Activated gamma-delta T cell (primary cell): ENCODE measurements around the gene ANO10.
A peak's percentile ranks its signal among the peaks of the same experiment; 100 is the strongest.
"Not testable (repeated sequence)": the region's sequence is repeated elsewhere in the genome, so short reads cannot be mapped to it uniquely, and the experiment has no call there.

Experiments used
- DNase-seq: peaks from one replicate; lab custom pipeline; 2025; lab: John Stamatoyannopoulos, UW
- total RNA-seq, 2 donors: gene quantifications; one replicate each; lab custom pipeline; 2026; lab: John Stamatoyannopoulos, UW

The ANO10 gene, protein sequence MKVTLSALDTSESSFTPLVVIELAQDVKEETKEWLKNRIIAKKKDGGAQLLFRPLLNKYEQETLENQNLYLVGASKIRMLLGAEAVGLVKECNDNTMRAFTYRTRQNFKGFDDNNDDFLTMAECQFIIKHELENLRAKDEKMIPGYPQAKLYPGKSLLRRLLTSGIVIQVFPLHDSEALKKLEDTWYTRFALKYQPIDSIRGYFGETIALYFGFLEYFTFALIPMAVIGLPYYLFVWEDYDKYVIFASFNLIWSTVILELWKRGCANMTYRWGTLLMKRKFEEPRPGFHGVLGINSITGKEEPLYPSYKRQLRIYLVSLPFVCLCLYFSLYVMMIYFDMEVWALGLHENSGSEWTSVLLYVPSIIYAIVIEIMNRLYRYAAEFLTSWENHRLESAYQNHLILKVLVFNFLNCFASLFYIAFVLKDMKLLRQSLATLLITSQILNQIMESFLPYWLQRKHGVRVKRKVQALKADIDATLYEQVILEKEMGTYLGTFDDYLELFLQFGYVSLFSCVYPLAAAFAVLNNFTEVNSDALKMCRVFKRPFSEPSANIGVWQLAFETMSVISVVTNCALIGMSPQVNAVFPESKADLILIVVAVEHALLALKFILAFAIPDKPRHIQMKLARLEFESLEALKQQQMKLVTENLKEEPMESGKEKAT
- total RNA-seq: 12.6 to 12.8 reads per million in 2 donors

DNA sequence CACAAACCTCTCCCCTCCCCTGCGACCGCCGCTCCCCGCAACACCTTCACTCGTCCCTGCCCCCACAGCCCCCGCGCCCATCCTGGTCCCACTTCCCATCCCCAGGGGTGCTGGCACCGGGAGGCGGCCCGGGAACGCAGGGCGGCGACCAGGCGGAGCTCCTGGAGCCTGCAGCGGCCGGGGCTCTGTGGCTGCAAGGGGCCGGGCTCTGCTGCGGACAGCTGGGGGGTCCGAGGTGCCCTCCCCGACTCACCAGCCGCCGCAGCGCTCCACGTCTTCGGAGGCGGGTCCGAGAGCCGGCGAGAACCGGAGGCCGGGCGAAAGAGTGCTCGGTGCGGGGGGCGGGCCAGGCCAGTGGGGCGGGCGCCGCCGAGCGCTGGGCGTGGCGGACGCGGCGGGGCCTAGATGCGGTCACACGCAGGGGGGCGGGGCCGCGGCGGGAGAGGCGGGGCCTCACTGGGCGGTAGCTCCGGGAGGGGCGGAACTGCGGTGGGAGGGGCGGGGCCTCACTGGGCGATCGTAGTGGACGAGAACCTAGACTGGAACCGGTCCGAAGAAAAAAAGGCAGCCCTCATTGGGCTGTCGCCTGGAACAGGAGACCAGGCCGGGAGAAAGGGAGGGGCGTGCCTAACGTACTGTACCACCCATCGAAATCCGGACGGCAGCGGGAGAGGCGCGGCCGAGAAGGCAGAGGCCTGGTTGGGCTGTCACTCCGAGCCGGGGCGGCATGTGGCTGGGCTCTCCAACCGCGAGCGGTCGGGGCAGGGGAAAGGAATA, at the start of gene ANO10:
Gene ANO10, minus strand, starts transcription at position 356 of the 777 bp plus-strand sequence. CDS start 16,159 bp downstream, outside the sequence.
- DNase-seq: peak; percentile 91

DNA sequence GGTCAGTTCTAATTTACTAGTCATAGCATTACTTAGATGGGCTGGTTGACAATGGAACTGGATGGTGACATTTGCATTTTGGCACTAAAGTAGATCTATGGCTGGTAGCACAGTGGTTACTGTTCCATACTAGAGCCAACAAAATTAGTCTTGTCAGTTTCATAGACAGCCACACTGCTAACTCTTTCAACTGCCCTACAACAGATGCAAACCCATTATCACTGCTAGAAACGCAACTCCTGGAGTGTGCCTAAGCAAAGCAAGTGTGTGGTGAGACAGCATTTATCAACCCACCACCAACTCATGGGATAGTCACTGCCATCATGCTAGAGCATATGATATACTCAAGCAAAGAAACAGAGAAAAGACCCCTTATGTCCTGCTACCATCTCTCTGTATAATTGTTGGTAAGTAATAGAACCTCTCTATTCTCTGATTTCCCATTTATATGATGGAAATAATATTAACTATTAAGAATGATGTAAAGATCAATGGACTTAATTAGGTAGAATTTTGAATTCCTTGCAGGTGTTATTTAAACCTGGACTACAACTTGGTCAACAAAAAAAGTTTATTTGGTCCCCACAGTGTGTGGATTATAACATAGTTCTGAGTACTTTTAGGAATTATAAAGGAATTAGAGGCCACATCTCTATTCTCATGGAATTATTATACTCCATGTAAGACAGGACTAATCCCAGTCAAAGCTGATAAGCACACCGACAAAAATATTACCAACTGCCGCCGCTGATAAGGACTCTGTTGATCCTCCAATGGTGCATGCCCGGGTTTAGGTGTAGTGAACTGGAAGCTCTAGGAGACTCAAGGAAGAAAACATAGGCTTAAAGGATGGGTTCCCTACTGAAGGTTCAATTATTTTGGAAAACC, 49.1 kb upstream of the ANO10 start:
- DNase-seq: no peak

DNA sequence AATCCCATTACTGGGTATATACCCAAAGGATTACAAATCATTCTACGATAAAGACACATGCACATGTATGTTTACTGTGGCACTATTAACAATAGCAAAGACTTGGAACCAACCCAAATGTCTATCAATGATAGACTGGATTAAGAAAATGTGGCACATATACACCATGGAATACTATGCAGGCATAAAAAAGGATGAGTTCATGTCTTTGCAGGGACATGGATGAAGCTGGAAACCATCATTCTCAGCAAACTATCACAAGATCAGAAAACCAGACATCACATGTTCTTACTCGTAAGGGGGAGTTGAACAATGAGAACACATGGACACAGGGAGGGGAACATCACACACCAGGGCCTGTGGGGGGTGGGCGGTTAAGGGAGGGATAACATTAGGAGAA, 43.2 kb upstream of the ANO10 start:
- not testable (repeated sequence) for DNase-seq

DNA sequence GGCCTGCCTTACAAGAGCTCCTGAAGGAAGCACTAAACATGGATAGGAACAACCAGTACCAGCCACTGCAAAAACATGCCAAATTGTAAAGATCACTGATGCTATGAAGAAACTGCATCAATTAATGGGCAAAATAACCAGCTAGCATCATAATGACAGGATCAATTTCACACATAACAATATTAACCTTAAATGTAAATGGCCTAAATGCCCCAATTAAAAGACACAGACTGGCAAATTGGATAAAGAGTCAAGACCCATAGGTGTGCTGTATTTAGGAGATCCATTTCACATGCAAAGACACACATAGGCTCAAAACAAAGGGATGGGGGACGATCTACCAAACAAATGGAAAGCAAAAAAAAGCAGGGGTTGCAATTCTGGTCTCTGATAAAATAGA, 39.6 kb upstream of the ANO10 start:
- DNase-seq: not testable (repeated sequence)

DNA sequence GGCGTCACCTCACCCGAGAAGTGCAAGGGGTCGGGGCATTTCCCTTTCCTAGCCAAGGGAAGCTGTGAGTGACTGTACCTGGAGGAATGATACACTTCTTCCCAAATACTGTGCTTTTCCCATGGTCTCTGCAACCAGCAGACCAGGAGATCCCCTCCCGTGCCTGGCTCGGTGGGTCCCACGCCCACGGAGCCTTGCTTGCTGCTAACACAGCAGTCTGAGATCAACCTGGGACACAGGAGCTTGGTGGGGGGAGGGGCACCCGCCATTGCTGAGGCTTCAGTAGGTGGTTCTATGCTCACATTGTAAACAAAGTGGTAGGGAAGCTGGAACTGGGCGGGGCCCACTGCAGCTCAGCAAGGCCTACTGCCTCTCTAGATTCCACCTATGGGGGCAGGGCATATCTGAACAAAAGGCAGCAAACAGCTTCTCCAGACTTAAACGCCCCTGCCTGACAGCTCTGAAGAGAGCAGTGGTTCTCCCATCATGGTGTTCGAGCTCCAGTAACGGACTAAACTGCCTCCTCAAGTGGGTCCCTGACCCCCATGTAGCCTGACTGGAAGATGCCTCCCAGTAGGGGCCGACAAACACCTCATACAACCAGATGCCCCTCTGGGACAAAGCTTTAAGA, 37.6 kb upstream of the ANO10 start:
- no peak for DNase-seq

DNA sequence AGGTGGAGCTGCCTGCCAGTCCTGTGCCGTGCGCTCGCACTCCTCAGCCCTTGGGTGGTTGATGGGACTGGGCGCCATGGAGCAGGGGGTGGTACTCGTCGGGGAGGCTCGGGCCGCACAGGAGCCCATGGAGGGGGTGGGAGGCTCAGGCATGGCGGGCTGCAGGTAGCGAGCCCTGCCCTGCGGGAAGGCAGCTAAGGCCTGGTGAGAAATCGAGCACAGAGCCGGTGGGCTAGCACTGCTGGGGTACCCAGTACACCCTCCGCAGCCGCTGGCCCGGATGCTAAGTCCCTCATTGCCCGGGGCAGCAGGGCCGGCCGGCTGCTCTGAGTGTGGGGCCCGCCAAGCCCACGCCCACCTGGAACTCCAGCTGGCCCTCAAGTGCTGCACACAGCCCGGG, 34.6 kb upstream of the ANO10 start:
- not testable (repeated sequence) for DNase-seq

DNA sequence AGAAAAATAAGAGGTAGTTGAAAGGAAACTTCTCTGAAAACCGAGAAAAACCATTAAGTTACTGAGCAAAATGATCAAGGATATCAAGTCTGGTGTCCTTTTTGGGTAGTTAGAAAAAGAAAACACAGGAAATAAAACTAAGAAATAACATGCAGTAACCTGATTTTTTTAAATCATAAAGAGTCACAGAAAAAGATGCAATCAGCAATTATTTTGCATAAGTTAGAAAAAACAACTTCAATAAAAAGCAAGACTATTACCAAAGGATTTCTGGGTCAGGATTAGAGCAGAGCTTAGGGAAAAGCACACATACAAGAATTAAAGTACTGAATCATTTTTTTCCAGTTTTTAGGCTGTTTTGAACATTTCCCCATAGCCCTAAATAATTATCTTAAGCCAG, 28.5 kb upstream of the ANO10 start:
- no peak for DNase-seq

DNA sequence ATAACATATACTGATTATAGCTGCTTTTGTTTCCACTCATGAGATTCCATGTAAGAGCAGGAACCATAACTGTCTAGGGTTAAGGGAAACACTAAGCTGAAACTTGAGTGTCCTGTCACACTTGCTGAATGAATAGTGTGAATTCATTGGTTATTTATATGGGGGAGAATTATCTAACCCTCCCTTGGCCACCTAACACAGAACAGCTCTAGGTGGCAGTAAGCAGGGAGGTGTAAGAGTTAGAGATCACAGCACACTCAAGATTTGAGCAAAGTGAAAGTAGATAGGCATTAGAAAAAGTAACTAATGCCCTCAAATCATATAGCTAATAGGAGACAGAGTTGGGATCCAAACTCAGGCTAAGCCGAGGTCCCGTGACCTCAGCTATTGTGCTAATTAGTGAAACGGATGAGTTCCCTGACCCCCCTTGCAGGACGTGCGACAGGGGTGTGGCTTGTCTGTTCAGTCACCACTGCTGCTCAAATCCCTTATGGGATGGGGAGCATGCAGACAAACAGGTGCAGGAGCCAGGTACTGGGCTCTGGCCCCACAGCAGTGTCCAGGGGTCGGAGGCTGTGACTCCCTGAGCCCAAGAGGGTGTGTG, 27.7 kb upstream of the ANO10 start:
- no peak for DNase-seq

DNA sequence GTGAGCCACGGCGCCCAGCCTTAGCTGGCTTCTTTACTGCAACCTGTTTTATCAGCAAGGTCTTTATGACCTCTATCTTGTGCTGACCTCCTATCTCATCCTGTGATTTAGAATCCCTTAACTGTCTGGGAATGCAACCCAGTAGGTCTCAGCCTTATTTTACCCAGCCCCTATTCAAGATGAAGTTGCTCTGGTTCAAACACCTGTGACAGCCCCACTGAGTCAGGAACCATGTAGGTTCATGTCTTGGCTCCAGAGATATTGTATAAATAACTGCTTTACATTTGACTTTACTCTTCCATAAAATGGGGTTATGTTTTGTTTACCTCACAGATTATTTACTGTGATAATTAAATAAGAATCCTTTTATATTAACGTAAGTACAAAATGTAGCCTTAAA, 27.1 kb upstream of the ANO10 start:
- DNase-seq: no peak

DNA sequence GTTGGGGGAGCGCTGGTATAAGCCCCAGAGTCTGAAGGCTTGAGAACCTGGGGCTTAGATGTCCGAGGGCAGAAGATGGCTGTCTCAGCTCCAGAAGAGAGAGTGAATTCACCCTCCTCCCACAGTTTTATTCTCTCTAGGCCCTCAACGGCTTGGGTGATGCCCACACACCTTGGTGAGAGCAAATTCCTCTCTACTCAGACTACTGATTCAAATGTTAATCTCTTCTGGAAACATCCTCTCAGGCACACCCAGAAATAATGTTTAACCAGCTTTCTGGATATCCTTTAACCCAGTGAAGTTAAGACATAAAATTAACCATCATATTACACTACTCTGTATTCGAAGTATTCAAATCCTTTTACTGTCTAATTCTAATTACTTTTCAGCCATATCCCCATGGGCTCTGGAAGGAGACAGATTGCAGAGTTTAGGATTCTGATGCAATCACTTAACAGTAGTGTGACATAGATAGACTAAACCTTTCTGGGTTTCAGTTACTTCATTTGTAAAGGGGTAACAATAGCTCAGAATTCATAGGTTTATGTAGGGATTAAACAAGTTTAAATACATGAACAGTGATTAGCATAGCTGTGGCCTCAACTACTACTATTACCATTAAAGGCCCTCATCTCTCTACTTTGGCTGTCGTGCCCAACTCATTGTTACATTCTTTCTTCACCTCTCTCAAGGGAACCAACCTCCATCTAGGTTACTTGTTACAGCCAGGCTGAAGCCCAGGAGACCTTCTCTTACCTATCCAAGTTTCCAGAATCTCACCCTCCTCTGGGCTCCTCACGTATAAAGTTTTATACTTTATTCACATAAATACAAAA, 25.7 kb upstream of the ANO10 start:
- no peak for DNase-seq

DNA sequence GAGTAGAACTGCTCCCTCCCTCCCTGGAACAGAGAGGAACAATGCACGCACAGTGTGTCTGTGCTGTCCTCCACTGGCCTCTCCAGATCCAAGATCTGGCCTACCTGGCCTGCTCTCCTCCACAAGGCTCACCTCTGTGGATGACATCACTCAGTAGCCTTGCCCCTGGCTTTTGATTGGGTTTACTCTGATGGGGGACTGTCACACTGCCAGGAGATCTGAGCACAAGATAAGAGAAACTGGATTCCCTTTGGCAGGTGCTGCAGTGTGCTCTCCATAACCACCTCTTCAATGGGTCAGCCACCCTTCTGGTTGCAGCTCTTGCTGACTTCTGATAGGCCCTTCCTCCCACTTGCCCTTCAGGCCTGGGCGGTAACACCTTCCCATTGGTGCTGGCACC, 22.6 kb upstream of the ANO10 start:
- no peak for DNase-seq

DNA sequence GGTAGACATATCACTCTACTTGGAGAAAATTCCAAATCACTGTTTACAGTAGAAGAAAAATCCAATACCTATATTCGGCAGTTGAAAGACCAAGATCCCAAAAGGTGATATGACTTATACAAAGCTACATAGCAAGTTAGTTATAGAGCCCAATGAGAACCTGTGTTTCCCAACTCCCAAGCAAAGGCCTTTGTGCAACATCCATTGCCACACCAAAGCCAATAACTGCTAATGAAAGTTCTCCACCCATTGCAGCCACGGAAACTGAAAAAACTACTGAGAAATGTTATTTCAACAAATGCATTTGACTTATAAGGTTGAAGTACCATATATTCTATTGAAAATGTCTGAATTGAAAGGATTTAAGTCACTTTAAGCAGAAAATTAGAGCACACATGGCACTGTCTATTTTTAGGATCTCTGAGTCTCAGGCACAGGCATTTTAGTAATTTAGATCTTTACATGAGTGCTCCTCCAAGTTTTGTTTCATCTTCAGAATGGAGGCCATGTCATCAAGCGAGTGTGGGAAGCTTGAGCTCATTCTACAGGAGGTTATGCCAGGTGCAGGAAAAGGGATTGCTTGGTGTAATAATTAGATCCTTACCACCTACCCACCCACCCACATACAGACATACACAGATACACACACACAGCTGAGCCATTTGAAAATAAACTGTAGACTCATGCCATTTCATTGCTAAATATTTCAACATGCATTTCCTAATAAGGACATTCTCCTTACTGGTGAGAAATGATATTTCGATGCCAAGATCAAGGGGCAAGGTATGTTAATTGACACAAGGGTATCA, 19.7 kb upstream of the ANO10 start:
- DNase-seq: no peak

DNA sequence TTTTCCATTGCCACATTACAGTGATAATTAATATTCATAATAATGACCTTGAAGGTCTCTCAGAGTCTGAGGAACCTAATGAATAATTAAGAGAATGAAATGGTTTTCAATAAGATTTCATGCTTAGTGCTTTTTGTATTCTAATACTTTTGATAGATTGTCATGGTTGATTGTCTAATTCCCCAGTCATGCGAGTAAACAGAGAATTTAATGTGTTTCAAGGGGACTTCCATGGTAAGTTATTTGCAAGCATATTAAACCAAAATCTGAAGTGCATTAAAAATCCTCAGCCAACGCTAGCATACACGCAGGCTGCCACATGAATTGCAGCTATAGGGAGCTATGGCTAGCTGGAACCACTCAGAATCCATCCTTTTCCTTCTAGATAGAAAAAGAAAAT, 18.9 kb upstream of the ANO10 start:
- DNase-seq: no peak

DNA sequence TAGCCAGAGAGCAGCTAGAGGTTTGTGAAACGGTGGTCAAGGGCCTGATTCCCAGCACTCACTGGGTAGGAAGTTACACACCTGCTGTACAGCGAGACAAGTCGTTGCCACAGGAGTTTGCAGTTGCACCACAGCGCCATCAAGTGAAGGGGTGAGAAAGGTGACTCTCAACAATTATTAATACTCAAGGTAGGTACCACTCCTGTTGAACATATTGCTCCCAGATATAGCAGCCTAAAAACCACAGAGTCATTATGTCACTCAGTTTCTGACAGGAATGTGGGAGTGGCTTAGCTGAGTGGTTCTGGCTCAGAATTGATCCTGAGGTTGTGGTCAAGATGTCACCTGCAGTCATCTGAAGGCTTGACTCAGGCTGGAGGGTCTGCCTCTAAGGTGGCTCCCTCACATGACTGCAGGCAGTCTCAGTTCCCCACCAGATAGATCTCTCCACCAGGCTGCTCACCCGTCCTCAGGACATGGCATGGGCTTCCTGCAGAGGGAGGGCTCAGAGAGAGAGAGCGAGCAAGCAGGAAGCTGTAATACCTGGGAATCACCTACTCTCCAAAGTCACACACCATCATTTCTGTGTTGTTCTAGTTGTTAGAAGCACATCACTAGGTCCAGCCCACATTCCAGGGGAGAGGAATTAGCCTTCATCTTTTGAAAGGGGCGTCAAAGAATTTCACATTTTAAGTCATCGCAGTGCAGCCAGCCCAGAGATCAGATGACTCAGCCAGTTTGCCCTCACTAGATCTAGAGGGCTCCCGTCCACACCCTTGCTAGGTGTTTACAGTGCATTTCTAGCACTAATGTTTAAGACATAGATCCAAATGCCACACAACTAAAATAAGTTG, 17.0 kb upstream of the ANO10 start:
- no peak for DNase-seq

DNA sequence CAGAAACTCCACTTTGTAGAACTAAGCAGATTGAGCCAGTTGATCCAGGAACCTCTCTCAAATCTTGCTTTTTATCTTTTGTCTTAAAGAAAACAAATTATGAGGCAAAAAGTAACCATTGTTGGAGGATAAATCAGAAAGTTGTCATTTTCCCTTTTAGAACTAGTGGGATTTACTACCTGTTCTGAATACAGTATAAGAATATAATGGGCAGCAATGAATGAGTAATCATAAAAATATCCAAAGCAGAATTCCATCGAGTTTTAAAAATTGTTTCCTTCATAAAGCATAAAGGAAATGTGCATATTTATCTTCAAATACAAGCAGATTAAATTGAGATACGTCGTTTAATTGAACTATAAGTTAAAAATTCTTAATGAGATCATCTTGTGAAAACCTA, 15.9 kb upstream of the ANO10 start:
- DNase-seq: no peak

DNA sequence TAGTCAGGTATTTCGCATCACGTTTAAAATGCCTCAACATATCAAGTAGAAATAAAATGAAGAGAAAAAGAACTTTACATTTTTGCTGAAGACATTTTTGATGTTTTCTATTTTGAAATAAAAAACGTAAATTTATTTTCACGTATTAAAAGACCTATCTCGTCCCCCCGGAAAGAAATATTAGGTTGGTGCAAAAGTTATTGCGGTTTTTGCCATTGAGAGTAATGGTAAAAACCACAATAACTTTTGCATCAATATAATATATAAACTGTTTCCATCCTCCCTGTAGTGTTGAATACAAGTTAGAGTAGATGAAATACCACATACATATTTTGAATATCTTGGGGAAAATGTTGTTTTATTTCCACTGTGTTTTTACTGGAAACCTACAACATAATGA, 11.2 kb upstream of the ANO10 start:
- DNase-seq: no peak

DNA sequence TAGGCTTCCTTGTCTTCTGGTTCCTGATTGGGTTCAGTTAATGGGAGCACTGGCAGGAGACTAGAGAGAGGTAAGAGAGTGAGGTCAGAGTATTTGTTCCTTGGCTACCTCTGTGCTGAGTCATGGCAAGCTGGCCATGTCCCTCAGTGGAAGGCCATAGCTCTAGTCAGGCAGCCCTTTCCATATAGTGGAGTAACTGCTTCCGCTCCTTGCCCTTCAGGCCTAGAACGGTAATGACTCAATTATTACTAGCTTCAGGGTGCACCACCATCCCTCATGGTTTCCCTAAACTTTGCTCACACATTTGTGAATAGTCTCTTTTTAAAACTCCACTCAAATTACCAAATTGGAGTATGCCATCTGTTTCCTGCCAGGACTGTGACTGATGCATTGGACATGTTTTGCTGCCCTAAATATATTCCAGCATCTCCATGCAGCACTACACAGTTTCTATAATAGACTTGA, 10.5 kb upstream of the ANO10 start:
- DNase-seq: no peak

DNA sequence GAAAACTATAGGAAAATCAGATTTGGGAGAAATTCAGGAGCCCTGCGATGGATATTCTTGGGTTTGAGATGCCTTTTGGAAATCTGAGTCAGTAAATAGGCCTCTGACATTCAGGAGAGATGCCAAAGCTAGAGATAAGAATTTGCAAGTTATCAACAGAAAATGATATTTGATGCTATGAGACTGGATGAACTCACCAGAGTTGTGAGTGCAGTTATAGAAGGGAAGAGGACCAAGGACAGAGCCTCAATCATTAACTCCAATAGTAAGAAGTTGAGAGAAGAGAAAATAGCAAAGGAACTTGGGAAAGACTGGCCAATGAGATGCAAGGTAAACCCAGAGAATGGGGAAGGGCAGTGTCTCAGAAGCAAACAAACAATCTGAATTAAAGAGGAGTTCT, 7.9 kb upstream of the ANO10 start:
- DNase-seq: no peak
